Activated T-cell treated with anti-CD3 and anti-CD28 coated beads for 4 hours (primary cell): Measurements from ENCODE around the gene ABCA9.
"Not testable (repeated sequence)": the region's sequence is repeated elsewhere in the genome, so short reads cannot be mapped to it uniquely, and the experiment has no call there.

Experiments used
- DNase-seq: peaks from one replicate; pipeline ENCODE4 v3.0.0-alpha.2; 2020

Gene ABCA9

DNA sequence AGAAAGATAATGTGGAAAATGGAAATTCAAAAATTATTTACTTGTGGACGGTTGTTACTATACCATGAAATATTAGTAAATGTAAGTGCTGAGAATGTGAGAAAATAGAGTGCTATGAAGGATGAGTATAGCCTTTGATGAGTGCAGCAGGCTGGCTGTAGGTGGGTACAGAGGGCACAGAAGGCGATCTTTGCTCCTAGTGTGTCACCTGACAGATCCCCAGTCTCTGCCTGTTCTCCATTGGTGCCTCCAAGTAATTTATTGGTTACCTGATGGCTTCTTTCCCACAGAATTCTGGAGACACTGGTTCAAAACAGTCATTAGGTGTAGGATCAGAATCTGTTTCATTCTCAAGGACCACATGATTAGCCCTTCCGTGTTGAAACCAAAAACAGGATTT is 28.9 kb downstream of the ABCA9 start:
- no peak for DNase-seq

DNA sequence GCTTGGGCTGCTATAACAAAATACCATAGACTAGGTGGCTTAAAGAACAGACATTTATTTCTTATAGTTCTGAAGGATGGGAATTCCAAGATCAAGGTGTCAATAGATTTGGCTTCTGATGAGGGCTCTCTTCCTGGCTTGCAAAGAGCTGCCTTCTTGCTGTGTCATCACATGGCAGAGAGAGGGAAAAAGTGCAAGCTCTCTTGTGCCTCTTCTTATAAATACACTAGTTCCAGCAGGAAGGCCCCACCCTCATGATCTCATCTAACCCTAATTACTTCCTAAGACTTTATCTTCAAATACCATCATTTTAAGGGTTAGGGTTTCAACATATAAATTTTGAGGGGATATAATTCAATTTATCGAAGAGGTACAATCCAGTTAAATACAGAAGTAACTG is 30.6 kb downstream of the ABCA9 start:
- DNase-seq = no peak

DNA sequence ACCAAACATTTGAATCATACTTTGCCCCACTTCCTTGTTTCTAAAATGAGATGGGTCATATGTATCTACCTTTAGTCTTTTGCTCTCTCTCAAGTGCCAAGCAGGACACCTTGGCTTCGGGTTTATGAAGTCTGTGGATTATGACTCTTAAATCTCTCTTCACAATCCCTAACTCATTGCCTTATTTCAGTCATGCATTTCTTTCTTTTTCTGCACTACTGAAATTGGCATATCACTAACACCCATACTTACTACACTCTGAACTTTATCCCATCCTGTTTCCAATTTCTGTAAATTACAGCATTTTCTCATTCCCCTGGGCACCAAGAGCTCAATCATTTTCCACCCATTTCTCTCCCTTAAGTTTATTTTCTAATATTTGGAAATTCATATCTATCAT is 42.0 kb downstream of the ABCA9 start:
- DNase-seq = no peak

DNA sequence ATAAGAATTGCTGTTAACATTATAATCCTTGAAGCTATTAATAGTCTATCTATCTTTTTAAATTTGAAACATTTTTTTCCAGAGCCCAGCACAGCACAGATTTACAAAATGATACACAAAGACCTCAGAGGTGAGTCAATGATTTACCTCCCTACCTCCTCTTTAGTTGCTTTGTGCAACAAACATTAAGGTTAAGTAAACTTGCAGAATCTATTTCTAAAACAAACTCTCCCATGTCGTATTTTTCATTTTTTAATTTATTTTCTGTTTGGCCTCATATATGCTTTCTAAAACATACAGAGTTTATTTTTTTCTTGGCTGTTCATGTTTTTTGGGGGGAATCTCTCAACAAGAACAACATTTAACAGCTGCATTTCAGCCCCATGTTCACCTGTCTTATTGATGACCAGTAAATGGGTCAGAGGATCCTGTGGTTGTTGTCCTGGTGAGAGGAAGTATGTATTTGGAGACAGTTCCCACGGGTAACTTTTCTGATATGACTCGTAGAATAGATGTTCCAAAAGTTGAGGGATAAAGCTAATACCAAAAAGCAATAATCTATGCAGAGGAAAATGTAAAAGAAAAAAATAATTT is 42.6 kb downstream of the ABCA9 start:
- DNase-seq = no peak

DNA sequence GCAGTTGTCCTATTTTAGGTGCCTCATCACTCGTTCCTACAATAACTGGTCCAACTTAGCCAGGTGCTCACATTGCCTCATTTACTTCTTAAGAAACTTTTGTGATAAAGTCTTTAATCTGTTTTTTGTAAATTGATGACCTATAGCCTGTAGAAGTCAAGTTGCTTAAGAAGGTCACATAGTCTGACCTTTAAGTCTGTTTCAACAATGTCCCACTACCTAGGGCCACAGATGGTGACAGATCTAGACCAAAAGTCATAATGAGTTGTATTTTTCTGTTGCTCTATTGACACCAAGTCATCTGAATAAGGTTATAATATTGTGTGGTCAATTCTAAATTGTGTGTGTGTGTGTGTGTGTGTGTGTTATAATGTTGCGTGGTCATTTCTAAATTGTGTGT is 45.1 kb downstream of the ABCA9 start:
- no peak for DNase-seq

DNA sequence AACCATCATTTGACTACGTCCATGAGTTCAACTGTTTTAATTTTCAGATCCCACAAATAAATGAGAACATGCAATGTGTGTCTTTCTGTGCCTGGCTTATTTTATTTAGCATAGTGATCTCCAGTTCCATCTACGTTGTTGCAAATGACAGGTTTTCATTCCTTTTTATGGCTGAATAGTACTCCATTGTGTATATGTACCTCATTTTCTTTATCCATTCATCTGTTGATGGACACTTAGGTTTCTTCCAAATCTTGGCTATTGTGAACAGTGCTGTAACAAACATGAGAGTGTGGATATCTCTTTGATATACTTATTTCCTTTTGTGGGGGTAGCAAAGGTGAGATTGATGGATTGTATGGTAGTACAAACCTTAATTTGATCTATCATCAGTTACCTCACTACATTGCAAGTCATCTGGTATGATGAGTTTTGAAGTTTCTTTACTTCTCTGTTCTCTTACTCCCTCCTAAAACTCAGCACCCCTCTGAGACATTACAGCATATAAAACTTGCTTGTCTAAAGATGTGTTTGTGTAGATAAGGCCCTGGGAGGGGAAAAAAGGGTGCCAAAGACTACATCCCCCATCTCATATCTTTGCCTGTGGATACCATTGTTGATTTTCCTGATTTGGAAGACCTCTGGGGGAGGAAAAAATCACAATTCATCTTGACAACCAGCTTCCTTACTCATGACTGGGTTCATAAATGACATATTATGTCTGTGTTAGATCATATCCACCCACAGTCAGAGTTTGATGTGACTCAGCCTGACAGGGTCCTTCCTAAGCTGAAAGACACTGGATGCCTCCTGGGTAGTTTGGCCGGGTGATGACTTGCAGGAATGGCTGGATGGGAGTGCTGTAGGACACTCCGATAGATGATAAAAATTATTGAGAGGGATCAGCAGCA is 47.6 kb downstream of the ABCA9 start:
- no peak for DNase-seq

DNA sequence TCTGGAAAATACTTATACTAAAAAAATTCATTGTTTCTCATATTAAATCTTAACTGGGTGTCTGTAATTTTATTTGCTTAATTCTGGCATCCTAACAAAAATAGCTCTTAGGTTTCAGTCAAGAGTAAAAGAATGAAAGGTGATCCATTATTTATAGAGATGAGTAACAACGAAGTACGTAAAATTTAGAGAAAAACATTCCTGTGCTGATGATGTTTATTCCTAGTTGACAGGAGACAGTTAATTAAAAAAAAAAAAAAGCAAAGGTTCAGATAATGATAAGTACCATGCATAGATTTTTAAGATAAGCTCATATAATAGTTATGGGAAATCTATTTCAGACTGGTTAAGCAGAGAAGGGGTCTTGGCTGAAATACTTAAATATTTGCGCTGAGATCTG is 50.8 kb downstream of the ABCA9 start:
- no peak for DNase-seq

DNA sequence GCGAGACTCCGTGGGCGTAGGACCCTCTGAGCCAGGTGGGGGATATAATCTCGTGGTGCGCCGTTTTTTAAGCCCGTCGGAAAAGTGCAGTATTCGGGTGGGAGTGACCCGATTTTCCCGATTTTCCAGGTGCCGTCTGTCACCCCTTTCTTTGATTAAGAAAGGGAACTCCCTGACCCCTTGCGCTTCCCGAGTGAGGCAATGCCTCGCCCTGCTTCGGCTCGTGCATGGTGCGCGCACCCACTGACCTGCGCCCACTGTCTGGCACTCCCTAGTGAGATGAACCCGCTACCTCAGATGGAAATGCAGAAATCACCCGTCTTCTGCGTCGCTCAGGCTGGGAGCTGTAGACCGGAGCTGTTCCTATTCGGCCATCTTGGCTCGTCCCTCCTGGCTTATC is 56.0 kb downstream of the ABCA9 start:
- not testable (repeated sequence) for DNase-seq

DNA sequence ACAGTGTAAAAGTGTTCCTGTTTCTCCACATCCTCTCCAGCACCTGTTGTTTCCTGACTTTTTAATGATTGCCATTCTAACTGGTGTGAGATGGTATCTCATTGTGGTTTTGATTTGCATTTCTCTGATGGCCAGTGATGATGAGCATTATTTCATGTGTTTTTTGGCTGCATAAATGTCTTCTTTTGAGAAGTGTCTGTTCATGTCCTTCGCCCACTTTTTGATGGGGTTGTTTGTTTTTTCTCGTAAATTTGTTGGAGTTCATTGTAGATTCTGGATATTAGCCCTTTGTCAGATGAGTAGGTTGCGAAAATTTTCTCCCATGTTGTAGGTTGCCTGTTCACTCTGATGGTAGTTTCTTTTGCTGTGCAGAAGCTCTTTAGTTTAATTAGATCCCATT is 61.0 kb downstream of the ABCA9 start:
- not testable (repeated sequence) for DNase-seq

DNA sequence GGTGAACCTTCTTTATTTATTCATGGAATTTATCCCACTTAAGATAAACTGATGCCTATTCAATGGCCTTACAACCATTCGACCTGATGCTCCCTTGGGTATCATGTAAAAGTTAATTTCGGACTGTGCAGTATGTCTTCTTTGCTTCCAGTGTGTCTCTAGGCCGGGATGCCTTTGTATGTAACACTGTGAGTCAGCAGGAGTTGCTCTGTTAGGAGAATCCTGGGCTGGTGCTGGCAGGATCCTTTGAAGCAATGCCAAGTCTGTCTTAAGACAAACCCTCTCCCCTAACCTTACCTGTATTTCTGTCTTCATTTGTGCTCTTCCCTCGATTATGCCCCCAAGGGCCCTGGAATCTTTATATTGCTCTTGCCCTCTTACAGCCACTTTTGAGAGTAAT is 67.6 kb downstream of the ABCA9 start:
- no peak for DNase-seq

DNA sequence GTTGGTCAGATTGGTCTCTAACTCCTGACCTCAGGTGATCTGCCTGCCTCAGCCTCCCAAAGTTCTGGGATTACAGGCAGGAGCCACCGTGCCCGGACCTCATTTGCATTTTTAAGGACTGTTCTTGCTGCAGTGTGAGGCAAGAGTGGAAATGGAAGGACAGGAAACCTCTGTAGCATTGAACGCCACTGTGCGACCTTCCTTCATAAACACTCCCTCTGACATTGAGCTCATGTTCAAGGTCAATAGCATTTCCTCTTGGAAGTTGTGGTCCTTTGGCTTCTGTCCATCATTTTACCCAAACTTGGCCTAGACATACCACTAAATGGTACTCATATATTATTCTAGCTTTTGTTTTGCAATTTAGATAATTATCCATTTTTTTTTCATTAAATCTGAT is 72.8 kb downstream of the ABCA9 start:
- no peak for DNase-seq

DNA sequence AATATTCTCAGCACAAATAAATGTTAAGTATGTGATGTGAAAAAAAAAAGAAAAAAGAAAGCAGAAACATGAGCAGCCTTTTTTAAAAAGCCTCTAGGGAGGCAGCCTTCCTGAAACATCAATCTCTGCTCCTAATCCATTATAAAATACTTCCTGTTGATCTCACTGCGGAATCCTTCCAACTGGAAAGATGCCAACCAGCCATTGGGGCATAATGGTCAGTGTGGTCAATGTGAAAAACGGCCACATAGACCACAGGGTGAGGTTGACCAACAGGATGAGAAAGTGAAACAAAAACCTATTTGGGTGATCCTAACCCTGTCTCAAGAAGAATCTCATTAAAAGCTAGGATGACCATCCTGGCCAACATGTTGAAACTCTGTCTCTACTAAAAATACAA is 79.4 kb downstream of the ABCA9 start:
- no peak for DNase-seq

DNA sequence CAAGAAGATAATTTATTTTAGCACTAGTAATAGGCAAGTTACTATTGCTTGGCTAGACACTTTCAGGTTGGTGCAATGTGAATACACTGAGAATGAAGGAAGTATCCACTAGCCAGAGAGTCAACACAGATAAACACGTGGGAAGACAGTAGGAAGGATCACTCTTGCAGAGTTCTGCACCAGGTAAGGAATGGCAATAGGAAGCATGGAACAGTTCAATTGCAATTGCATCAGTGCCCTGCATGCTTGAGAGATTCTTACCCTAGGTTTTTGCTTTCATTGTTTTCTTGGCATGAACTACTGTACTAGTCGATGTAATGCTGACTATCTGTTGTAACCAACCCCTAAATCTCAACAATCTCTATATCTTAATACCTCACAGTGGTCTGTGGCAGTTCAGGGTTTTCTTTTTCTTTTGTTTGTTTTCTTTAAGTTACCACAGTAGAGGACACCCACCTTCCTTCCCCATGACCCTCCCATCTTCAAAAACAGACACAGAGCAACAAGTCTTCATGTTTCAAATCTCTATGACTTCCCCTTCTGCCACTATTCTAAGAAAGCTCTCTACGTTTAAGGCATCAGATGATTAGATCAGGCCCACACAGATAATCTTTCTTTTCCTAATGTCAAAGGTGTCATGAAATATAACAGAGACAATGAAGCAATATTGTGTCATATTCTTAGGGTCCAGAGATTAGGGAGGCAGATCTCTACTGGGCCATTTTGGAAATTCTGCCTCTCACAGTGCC is 87.5 kb downstream of the ABCA9 start:
- DNase-seq = no peak

DNA sequence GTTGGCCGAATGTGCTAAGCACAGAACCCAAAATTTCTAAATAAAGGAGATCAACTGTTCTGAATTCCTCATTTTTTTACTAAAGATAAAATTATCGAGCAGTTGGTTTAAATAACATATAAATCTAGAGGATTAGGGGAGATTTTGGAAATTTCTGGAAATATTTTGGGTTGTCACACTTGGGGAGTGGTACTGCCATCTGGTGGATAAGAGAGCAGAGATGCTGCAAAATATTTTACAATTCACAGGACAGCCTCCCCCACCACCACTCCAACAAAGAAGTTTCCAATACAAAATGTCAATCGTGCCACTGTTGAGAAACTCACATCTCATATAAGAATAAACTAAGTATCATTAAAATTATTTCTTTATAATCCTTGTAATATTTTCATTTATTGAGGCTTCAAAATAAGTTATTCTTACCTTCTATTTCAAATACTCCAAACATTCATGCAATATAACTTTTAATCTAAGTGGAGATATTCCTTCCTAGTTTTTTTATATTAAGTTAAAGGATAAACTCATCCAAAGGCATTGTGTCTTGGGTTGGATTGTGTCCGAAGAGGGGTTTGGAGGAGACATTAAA is 88.5 kb downstream of the ABCA9 start:
- DNase-seq = no peak

DNA sequence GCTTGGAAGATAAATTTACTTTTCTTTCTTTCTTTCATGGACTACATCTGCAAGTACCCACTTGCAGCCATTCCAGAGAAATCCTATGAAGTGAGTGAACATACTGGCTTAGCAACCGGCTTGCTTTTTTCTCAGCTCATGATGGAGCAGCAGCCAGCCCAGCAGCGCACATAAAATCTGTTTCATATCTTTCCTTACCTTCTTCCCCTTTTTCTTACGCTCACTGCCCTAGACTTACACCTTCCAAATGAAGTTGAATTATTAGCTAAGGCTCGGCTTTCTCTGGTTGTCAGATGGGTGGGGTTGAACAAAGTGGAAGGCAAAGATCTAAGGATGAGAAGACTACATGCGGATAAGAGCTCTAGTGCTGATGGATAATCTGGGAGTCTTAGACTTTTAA is 91.6 kb downstream of the ABCA9 start:
- DNase-seq = no peak

DNA sequence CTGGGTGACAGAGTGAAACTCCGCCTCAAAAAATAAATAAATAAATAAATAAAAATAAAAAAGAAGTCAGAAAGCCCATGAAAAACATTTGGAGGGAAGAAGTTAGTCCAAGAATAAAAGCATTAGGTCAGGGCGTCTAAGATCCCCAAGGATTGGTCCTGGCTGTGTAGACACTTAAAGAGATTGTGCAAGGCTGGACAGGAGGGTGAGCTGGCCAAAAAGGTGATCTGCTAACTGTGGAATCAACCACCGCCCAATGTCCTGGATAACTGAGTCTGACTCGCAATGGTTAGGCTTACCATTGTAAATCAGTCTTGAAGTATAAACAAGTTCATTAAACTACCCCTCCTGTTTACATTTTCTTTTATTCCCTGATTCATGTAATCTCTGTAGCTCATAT is 96.8 kb downstream of the ABCA9 start:
- DNase-seq = no peak

DNA sequence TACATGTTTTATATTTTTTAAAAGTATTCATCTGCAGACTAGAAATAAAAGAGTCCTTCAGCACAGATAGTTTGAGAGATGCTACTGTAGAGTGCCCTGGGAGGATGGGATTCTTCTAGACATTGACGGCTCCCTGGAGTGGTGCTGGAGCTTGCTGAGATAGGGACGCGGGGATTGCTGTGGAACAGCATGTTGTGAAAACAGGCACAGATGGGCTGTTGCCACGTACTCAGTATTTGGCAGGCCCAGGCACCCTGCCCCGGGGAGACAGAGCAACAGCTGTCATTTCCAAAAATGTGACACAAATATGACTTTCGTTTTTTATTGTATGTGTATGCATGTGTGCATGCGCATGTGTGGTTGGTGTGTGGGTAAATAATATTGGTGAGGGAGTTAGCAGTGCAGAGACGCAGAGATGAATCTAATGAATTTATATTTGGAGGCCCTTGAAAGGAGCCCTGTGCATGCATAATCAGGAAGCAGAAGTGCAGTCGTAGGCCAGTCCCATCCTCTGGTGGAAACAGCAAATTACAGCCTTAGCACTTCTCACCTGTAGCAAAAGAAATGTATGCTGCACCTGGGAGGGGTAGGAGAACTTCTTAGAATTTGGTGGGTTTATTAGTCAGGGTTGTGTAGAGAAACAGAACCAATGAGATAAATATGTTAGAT is 99.4 kb downstream of the ABCA9 start:
- DNase-seq = no peak

DNA sequence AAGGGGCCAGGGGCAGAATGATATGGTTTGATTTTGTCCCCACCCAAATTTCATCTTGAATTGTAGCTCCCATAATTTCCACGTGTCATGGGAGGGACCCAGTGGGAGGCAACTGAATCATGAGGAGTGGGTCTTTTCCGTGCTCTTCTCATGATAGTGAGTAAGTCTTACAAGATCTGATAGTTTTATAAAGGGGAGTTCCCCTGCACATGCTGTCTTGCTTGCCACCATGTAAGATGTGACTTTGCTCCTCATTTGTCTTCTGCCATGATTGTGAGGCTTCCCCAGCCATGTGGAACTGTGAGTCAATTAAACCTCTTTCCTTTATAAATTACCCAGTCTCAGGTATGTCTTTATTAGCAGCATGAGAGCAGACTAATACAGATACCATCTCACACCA is 101.6 kb downstream of the ABCA9 start:
- not testable (repeated sequence) for DNase-seq

DNA sequence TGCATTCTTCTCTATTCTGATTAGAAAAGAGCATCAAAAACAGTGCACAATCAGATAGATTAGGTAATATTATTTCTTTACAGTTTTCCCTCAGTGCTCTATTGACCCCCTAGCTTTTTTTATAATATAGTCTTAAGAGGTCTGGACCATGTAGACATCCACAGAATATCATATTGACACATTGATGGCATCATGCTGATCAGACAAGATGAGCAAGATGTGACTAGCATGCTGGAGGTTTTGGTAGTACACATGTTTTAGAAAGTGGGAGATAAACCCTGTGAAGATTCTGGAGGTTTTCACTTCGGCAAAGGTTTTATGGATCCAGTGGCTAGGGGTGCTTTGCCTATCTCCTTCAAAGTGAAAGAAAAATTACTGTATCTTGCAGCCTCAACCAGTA is 102.8 kb downstream of the ABCA9 start:
- no peak for DNase-seq

DNA sequence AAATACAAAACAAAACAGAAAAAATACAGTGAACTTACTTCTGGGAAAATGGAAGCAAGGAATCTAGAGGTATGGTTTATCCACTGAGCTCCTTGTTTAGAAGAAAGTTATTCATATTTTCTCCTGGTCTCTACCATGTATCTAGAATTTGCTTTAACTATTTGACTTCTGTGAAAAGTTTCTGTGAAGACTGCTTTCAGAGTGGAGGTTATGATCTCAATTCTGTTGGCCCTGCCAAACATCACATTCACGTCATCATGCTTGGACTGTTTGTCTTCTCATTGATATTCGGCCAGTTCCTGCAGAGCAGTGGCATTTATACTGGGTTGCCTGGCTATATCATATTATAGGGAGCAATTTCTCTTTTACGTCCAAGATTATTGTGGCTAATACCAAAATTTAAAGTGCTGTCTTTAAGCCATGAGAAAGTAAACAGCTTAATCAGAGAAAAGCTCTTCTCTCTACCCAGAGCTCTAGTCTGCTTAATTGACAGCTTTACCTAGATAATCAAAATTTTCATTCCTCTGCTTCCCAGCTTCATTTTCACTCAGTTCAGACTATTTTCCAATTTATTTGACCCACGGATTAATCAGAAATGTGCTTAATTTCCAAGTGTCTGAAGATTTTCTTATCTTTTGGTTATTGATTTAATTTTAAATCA is 105.4 kb downstream of the ABCA9 start, which contains the start of gene ABCA8:
TSS of gene ABCA8 (minus strand) at position 212 of the 661 bp plus-strand sequence. CDS start 13,358 bp downstream, outside the sequence.
- no peak for DNase-seq

DNA sequence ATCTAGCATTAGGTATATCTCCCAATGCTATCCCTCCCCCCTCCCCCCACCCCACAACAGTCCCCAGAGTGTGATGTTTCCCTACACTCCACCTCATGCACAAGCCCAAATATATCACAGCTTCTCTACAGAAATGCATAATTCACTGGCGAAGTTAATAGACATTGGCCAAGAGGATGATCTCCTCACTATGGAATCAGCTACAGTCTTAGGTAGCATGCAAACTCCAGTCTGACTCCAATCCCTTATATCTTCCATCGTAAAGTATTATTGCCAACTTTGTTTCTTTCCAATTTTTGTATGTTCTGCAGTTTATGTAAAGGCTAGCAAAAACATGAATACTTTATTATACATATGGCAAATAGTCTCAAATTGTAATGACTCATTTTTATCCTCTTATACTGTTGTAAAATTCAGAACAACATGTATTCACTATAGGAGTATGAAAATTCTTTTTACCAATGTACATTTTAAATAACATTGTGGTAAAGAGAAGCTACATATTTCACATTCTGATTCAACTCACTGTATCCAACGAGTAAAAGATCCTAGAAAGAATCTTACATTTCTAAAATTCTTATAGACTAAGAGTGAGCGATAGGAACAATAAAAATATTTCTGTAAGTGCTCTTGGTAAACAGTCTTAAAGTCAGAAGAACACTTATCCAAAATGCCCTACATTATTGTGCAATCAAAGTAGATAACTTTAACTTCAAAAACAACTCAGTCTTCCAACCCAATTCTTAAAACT is 106.4 kb downstream of the ABCA9 start:
- no peak for DNase-seq
